Neural progenitor cell (in vitro differentiated cells): ENCODE measurements around the gene APOBEC3H.

Experiments
- EZH2 ChIP-seq: fragments of 200-600 bp; sonication (generic); IDR thresholded peaks from 2 replicates; pipeline ENCODE4 v1.6.1; 2017; ENCODE audit warnings: antibody characterized with exemption, mild to moderate bottlenecking, moderate library complexity
- TF ChIP-seq, protein P1 (sequence below): fragments of 200-600 bp; sonication (generic); IDR thresholded peaks from 2 replicates; pipeline ENCODE4 v1.5.1; 2017; ENCODE audit warnings: antibody characterized with exemption, mild to moderate bottlenecking

DNA sequence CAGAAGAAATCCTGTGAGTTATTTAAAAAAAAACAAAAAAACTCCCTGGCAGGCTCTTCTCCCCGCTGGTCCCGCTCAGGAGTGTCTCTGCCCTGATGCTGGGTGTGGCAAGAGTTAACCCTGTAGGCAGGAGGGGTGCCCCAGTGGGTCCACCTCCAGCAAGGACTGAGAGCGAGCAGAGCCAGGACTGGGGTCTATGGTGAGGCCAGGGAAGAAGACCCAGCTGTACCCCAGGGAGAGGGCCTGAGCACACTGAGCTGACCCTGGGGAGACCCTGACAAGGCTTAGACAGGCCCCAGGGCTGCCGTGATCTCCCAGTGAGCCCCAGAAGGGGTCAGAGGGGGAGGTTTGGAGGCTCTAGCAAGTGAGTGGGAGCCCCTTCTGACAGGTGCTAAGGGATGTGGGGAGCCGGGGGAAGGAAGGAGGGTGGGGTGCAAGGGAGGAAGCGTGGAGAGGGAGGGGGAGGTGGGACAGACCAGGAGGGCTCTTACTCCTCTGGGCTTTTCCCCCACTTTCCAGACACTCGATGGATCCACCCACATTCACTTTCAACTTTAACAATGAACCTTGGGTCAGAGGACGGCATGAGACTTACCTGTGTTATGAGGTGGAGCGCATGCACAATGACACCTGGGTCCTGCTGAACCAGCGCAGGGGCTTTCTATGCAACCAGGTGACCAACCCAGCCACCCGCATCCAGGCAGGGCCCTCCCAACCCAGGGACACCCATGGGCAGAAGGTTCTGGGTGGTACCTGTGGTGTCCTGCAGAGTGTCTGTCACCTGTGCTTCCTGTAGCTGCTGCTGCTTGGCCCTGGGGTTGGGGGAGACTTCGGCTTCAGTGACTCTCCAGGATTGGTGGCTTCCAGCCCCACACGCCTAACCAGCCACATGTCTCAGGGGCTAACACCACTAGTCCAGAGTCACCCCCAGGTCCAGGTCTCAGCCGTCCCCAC lies 13.6 kb upstream of the APOBEC3H start:
- TF ChIP-seq, protein P1, sequence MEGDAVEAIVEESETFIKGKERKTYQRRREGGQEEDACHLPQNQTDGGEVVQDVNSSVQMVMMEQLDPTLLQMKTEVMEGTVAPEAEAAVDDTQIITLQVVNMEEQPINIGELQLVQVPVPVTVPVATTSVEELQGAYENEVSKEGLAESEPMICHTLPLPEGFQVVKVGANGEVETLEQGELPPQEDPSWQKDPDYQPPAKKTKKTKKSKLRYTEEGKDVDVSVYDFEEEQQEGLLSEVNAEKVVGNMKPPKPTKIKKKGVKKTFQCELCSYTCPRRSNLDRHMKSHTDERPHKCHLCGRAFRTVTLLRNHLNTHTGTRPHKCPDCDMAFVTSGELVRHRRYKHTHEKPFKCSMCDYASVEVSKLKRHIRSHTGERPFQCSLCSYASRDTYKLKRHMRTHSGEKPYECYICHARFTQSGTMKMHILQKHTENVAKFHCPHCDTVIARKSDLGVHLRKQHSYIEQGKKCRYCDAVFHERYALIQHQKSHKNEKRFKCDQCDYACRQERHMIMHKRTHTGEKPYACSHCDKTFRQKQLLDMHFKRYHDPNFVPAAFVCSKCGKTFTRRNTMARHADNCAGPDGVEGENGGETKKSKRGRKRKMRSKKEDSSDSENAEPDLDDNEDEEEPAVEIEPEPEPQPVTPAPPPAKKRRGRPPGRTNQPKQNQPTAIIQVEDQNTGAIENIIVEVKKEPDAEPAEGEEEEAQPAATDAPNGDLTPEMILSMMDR = no peak
- TF ChIP-seq EZH2 = no peak
